HG03175 (cell line): Measurements from ENCODE around the gene R3HCC1L.
"Not testable (repeated sequence)": the region's sequence is repeated elsewhere in the genome, so short reads cannot be mapped to it uniquely, and the experiment has no call there.

ENCODE experiments used
- ATAC-seq: cut with Tn5 transposase; IDR thresholded peaks from one replicate; pipeline ENCODE4 v1.9.1; 2021; ENCODE audit warnings: mild to moderate bottlenecking, moderate library complexity; ENCODE audit not compliant: unreplicated experiment

R3HCC1L gene

DNA sequence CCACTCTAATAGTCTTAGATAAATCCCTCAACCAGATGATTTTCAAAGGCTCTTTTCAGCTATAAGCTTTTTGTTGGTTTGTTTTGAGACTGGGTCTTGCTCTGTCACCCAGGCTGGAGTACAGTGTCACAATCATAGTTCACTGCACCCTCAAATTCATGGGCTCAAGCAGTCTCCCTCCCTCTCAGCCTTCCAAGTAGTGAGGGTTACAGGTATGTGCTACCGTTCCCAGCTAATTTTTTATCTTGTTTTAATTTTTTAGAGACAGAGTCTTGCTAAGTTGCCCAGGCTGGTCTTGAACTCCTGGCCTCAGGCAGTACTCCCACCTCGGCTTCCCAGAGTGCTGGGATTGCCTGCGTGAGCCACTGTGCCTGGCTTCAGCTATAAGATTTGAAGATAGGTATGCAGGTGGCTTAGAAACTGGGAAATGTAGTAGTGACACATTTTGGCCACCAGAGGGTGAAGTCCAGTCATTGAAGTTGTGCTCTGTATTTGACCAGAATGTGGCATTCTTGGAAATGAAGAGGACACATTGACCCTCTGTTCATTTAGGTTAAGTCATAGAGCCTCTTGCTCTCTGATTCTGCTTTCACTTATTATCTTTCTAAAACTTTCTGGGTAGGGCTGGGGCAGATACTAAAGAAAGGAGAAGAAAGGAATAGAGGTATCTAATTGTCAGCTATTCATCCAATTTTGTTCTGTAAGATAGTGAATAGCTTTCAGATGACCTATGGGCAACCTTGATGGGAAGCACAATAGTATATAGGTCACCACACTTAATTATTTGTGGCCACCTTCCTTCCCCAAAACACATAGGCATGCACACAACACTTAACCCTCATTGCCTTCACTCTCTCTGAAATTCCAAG, 36.0 kb downstream of the R3HCC1L start:
- peak; percentile 35 for ATAC-seq

- ATAC-seq = no peak
Measured at GRCh38 chr10:98172073-98172472, 37.6 kb downstream of the R3HCC1L start.

DNA sequence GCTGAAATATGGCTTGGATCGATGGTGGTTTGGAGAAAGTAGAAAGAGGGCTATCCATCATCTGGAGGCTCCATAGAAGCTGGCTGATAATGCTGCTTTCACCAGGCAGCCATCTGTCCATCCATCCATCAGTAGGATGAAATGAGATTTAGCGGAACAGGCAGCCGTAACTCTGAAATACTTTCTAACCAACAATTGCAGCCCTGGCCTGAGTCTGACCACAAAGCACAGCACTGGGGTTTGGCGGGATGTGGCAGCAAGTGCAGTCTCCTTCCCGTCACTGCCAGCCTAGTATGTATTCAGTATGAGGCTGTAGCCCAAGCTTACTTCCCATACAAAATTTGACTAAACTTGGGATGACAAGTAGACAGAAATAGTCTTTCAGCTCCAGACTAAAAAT, 38.0 kb downstream of the R3HCC1L start:
- no peak for ATAC-seq

GRCh38 chr10:98173260-98173659, 38.8 kb downstream of the R3HCC1L start:
- no peak for ATAC-seq

- not testable (repeated sequence) for ATAC-seq
Measured at GRCh38 chr10:98182351-98182915, 48.0 kb downstream of the R3HCC1L start.

DNA sequence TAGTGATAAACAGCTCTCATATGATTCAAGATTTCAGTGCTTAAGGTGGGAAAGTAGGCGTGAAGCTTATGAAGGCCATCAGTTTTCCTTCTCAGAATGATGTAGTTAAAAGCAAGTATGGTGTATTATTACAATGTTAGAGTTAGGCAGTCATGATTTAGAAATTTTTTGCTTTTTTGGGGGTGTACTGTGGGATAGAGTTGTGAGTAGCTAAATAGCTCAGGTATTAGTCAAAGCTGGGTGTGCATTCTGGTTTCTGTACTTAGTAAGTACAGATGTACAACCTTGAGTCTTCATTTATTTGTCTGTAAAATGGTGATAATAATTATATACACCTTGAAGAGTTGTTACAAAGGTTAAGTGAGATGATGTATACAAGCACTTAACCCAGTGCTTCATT, 52.2 kb downstream of the R3HCC1L start:
- no peak for ATAC-seq

DNA sequence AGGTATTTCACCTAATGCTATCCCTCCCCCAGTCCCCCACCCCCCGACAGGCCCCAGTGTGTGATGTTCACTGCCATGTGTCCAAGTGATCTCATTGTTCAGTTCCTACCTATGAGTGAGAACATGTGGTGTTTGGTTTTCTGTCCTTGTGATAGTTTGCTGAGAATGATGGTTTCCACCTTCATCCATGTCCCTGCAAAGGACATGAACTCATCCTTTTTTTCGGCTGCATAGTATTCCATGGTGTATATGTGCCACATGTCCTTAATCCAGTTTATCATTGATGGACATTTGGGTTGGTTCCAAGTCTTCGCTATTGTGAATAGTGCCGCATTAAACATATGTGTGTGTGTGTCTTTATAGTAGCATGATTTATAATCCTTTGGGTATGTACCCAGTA, 56.3 kb downstream of the R3HCC1L start:
- ATAC-seq = not testable (repeated sequence)

- ATAC-seq = no peak
Measured at GRCh38 chr10:98193037-98193436, 58.6 kb downstream of the R3HCC1L start.

DNA sequence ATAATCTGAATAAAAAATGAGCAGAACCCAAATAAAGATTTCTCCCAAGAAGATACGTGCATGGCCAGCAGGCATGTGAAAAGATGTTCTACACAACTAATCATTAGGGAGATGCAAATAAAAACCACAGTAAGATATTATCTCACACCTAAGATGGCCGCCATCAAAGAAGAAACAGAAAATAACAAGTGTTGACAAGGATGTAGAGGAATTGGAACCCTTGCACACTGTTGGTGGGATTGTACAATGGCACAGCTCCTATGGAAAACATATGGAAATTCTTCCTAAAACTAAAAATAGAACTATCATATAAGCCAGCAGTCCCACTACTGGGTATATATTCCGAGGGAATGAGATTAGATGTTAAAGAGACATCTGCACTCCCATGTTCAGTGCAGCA, 60.2 kb downstream of the R3HCC1L start:
- no peak for ATAC-seq

- no peak for ATAC-seq
Measured at GRCh38 chr10:98195120-98195519, 60.7 kb downstream of the R3HCC1L start.

DNA sequence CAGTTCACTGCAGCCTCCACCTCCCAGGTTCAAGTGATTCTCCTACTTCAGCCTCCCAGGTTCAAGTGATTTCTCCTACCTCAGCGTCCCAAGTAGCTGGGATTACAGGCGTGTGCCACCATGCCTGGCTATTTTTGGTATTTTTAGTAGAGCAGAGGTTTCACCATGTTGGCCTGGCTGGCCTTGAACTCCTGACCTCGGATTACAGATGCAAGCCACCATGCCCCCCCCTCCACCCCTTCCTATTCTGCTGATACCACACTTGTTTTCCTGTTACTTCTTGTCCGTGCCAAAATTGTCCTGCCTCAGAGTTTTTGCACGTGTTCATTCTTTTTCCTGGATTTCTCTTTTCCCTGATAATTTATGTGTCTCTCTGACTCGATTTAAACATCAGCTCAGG, 62.5 kb downstream of the R3HCC1L start:
- no peak for ATAC-seq

DNA sequence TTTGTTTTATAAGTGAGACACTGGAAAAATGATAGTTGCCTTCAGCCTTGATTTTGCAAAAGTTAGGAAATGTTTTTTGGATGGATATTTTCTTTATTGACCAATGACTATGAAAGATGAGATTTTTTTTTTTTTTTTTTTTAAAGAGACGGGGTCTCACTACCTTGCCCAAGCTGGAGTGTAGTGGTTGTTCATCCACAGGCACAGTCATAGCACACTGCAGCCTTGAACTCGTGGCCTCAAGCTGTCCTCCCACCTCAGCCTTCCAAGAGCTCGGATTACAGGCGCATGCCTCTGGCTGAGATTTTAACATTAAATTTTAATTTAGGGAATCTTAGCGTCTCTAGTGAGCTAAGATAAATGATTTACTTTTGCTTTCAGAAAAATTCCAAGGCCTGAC, 67.3 kb downstream of the R3HCC1L start:
- no peak for ATAC-seq

DNA sequence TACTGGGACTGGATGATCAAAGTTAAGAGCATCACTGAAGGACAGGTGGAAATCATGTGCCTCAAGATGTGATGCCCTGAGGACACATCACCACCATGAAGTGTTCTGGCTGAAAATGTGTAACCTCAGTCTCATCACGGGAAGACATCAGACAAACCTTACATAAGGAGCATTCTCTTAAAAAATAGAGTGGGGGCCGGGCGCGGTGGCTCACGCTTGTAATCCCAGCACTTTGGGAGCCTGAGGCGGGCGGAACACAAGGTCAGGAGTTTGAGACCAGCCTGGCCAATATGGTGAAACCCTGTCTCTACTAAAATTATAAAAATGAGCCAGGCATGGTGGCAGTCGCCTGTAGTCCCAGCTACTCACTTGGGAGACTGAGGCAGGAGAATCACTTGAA, 67.9 kb downstream of the R3HCC1L start:
- ATAC-seq = no peak

DNA sequence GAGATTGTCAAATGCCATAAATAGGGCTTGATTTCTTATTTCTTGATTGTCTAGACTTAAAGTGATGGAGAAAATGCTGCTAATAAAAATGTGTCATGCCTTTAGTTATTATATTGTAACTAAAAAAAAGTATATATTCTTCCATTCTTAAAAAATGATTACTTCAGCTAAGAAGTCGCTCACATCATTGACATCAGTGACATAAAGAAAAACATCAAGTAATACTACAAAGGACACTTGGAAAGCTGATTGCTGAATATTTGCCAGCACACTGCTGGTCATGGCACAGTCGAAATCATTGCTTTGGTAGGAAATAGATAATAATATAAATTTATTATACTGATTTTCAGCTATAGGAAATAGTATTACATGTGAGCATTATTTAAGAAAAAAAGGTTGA, 70.9 kb downstream of the R3HCC1L start:
- ATAC-seq = no peak

DNA sequence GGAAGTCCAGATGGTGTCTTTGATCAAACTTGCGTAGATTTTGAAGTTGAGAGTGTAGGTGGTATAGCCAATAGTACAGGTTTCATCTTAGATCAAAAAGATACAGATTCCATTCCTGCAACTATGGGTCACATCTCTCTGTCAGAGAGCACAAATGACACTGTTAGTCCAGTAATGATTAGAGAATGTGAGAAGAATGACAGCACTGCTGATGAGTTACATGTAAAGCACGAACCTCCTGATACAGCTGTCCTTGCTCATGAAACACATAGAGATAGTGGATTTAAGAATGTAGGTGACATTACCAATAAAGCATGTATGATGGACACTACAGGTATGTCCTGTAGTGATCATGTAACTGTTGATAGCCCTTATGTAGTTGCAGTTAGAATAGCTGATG, 74.5 kb downstream of the R3HCC1L start:
- ATAC-seq = no peak

GRCh38 chr10:98209441-98209840, 75.0 kb downstream of the R3HCC1L start:
- ATAC-seq = no peak

GRCh38 chr10:98212196-98212595, 77.7 kb downstream of the R3HCC1L start:
- no peak for ATAC-seq

GRCh38 chr10:98213740-98214139, 79.3 kb downstream of the R3HCC1L start:
- ATAC-seq = no peak

DNA sequence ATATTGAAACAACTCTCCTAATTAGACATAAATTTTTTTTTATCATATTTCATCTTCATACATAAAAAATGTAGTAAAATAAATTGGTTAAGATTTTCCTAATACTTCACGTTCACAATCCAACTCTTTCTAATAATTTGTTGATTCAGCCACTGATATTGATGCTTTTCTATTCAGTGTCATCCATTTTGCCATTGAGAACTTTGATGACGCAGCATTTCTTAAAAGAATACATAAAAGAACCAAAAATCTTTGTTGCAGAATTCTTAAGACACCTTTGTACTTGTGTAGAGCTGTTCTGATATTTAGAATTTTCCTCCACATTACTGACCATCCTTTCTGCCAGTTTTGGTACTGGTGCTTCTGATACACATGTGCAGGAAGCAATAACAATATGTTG, 80.9 kb downstream of the R3HCC1L start:
- ATAC-seq = no peak

DNA sequence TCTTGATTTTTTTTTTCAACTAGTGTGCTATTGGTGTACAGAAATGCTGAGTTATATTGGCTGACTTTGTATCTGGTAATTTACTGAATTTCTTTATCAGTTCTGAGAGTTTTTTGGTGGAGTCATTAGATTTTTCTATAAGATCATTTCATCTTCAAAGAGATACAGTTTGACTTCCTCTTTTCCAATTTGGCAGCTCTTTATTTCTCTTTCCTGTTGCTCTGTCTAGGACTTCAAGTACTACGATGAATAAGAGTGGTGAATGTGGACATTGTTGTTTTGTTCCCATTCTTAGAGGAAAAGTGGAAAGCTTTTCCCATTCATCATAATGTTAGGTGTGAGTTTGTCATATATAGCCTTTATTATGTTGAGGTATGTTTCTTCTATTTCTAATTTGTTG, 83.3 kb downstream of the R3HCC1L start:
- ATAC-seq = no peak

DNA sequence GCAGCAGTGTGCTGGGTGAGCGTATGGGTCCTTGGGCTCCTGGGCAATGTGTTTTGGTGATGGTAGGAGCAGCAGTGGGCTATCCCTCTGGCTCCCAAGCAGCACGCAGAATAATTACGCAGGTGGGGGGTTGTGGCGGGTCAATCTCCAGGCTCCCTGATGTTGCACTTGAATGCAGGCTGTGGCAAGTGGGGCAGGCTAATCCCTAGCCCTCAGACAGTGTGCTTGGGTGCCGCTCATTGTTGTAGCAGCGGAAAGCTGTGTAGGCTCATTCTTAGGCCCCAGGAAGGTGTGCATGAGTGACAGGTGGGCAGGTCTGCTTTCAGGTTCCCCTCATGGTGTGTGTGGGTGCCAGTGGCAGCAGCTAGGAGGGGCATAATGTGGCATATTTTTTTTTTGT, 89.4 kb downstream of the R3HCC1L start:
- no peak for ATAC-seq

GRCh38 chr10:98224509-98224908, 90.1 kb downstream of the R3HCC1L start:
- no peak for ATAC-seq

DNA sequence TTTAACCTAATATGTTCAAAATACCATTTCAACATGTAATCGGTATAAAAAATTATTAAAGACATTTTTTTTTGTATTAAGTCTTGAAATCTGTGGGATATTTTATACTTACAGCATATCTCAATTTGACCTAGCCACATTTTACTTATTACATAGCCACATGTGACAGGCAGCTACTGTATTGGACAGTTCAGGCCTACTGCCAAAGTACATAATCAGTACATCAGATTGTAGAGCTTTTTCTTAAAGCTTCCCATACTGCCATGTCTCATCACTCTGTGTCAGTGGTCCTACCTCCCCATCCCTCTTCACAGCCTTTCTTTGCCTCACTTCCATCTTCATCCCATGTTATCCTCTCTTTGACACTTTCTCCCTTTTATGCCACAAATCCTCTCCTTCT, 90.5 kb downstream of the R3HCC1L start:
- ATAC-seq = no peak
